Thyroid gland (tissue), 4 donors: Measurements from ENCODE around the gene CAP1. TPM values are rescaled to one million over a fixed set of nuclear protein-coding genes. Genes with fewer than 3 reads are reported as not detected.

ENCODE experiments used
- DNase-seq, 2 donors: peaks; one replicate each; pipeline ENCODE4 v3.0.0-alpha.2; 2019
- H3K27ac ChIP-seq, 3 donors: fragments of 200-600 bp; sonication (generic); 1 replicate in 2 of 3; 2 replicates in 1 of 3; pipeline ENCODE4 v1.5.1; 2016 to 2019; ENCODE audit warnings: mild to moderate bottlenecking in 1 of 3, moderate library complexity in 1 of 3
- H3K27me3 ChIP-seq: fragments of 200-600 bp; sonication (generic); one replicate; pipeline ENCODE4 v1.5.1; 2019
- H3K36me3 ChIP-seq, 2 donors: fragments of 200-600 bp; sonication (generic); one replicate each; pipeline ENCODE4 v1.5.1; 2016 to 2019
- H3K4me1 ChIP-seq, 2 donors: fragments of 200-600 bp; sonication (generic); one replicate each; pipeline ENCODE4 v1.5.1; 2017 to 2019
- H3K4me3 ChIP-seq, 3 donors: fragments of 200-600 bp; sonication (generic); replicated peaks in 1 of 3; 1 replicate in 2 of 3; 2 replicates in 1 of 3; pipeline ENCODE4 v1.5.1; 2016; ENCODE audit warnings: mild to moderate bottlenecking in 1 of 3
- H3K9me3 ChIP-seq: fragments of 200-600 bp; sonication (generic); one replicate; pipeline ENCODE4 v1.5.1; 2017
- CTCF ChIP-seq, 6 experiments: fragments of 200-600 bp in 3 of 6; fragments of 450-650 bp in 3 of 6; sonication (generic) in 3 of 6; IDR thresholded peaks; one replicate each; pipeline ENCODE4 v1.5.1; 2016 to 2019; ENCODE audit warnings: antibody characterized with exemption in 6 of 6, mild to moderate bottlenecking in 2 of 6, inconsistent platforms in 1 of 6, moderate library complexity in 1 of 6
- POLR2A ChIP-seq, 2 donors: fragments of 450-650 bp; IDR thresholded peaks; one replicate each; pipeline ENCODE4 v1.6.1; 2017; ENCODE audit warnings: antibody characterized with exemption in 2 of 2, mild to moderate bottlenecking in 2 of 2, moderate library complexity in 1 of 2
- WGBS, 2 donors: methylation state at CpG; one replicate each; pipeline ENCODE4 v1.1.5; 2017; 5-methylcytosine and 5-hydroxymethylcytosine counted together
- intact Hi-C: fragments of 100-400 bp; cut with DNase I; formaldehyde crosslinking; loops from one replicate; pipeline ENCODE4 v1.15.1; 2023
- total RNA-seq, 4 donors: library from RNA; depleted of rRNA; stranded (reverse); fragments of >200 nt; gene quantifications; one replicate each; pipeline ENCODE4 v1.2.3, GENCODE V29; 2016

Gene CAP1
- 100 to 1,000 TPM; 204 to 247 (median 227) TPM for total RNA-seq

- H3K4me1 ChIP-seq, result peaks cover 16 to 45% of the 10 kb centered on the region in 2 donors
- H3K9me3 ChIP-seq, result no peaks in the 10 kb centered on the region
- 0 to 1% methylated on average over 23 to 45 of the region's 65 CpGs for WGBS, 2 donors
- intact Hi-C loops, result no loop called here
- no peaks in the 10 kb centered on the region for H3K36me3 ChIP-seq
- peak within 1 kb of the TSS; percentile 61 to 94 (median 91) for H3K4me3 ChIP-seq
- TF ChIP-seq CTCF (IDR thresholded peaks at IDR 0.05) (no peak), POLR2A (IDR thresholded peaks at IDR 0.05) (peak in 1 of 2 donors; percentile 72)
- no peaks in the 10 kb centered on the region for H3K27me3 ChIP-seq
- peak within 1 kb of the TSS; percentile 96 to 99 (median 99) for H3K27ac ChIP-seq
- DNase-seq, result peak; percentile 99 to 100
Measured at GRCh38 chr1:40040511-40041465, at the start of gene CAP1. TSS of gene CAP1 (plus strand) at chr1:40040729. CDS start at chr1:40059347, 18,618 bp downstream.

- Histone ChIP-seq H3K27me3 (no peaks in the 10 kb centered on the region), H3K4me1 (peaks cover 0 to 15% of the 10 kb centered on the region in 2 donors), H3K4me3 (no peak overlapping the region), H3K9me3 (no peaks in the 10 kb centered on the region), H3K27ac (no peak overlapping the region), H3K36me3 (no peaks in the 10 kb centered on the region)
- intact Hi-C loops, result no loop called here
- no peak for DNase-seq
- WGBS, 2 donors, result 81 to 85% methylated on average over 2 of the region's 2 CpGs
- TF ChIP-seq POLR2A (IDR thresholded peaks at IDR 0.05) (no peak), CTCF (IDR thresholded peaks at IDR 0.05) (no peak)
Measured at GRCh38 chr1:39992234-39992633, 48.3 kb upstream of the CAP1 start.

GRCh38 chr1:39992888-39993287 lies 47.6 kb upstream of the CAP1 start:
- no peak for TF ChIP-seq POLR2A (IDR thresholded peaks at IDR 0.05)
- intact Hi-C loops, result no loop called here
- Histone ChIP-seq H3K4me1 (peaks cover 0 to 15% of the 10 kb centered on the region in 2 donors), H3K27me3 (no peaks in the 10 kb centered on the region), H3K9me3 (no peaks in the 10 kb centered on the region), H3K4me3 (no peak overlapping the region), H3K27ac (no peak overlapping the region), H3K36me3 (no peaks in the 10 kb centered on the region)
- WGBS, 2 donors, result 92 to 98% methylated on average over 5 of the region's 5 CpGs
- no peak for DNase-seq

GRCh38 chr1:39995973-39996393 lies 44.5 kb upstream of the CAP1 start:
- H3K27me3 ChIP-seq, result no peaks in the 10 kb centered on the region

GRCh38 chr1:39996396-39997004 lies 44.0 kb upstream of the CAP1 start:
- intact Hi-C loops, result no loop called here
- Histone ChIP-seq H3K27me3 (no peaks in the 10 kb centered on the region), H3K9me3 (no peaks in the 10 kb centered on the region), H3K27ac (no peak overlapping the region), H3K4me1 (peaks cover 0 to 9% of the 10 kb centered on the region in 2 donors), H3K4me3 (no peak overlapping the region), H3K36me3 (no peaks in the 10 kb centered on the region)
- no peak for DNase-seq
- TF ChIP-seq POLR2A (IDR thresholded peaks at IDR 0.05), result no peak

More at GRCh38 chr1:39995973-39996393, 44.5 kb upstream of the CAP1 start:
- H3K4me3 ChIP-seq, result no peak overlapping the region
- DNase-seq, result peak; percentile 5 to 12
- peaks cover 0 to 9% of the 10 kb centered on the region in 2 donors for H3K4me1 ChIP-seq
- peak overlapping the region in 1 of 3 donors; percentile 31 for H3K27ac ChIP-seq
- TF ChIP-seq CTCF (IDR thresholded peaks at IDR 0.05) (no peak), POLR2A (IDR thresholded peaks at IDR 0.05) (no peak)
- H3K36me3 ChIP-seq, result no peaks in the 10 kb centered on the region
- 58 to 92% methylated on average over 1 of the region's 1 CpG for WGBS, 2 donors
- H3K9me3 ChIP-seq, result no peaks in the 10 kb centered on the region
- intact Hi-C loops, result no loop called here
